NT2/D1 (cell line): ENCODE measurements around the gene ANKRD60.

Source experiments
- YY1 ChIP-seq: IDR thresholded peaks from 2 replicates; pipeline ENCODE4 v1.6.1; 2011; ENCODE audit not compliant: insufficient read length, insufficient read depth
- ZNF274 ChIP-seq: IDR thresholded peaks from 2 replicates; pipeline ENCODE4 v1.6.1; 2011; ENCODE audit warnings: mild to moderate bottlenecking, low read depth, low read length

DNA sequence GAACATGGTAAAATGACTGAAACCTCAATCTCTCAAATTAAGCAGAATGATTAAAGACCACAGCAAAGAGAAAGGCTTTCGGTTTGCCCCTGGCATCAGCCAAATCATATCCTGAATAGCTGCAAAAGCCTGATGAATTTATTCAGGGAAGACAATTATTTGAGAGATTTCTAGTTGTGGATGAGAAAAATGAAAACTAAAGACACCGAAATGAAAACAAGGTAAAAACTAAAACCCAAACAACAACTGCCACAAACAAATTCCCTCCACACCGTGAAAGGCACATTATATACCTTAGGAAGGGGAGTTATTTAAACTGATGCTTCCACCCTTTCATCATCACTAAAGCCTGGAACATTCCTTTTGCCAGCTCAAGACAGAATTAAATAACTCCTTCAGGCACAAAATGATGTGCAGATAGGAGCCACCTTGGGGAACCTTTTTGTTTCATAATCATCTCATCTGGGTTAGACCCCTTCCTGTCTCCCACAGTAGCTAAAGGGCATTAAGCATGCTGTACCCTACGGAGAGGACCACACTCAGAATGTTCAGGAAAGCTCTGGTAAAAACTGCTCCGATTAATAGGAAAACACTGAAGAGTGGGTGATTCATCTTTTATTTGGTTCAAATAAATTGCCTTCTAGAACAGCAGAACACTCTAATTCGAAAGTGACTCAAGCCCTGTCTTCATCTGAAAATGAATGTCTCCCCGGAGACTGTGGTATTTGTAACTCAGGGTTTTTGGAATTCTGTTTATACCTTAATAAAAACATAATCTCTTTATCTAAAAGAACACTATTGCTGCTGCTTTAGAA lies 9.1 kb upstream of the ANKRD60 start:
- TF ChIP-seq YY1 (no peak), ZNF274 (no peak)
